HG03045 (cell line): ENCODE data around the gene ZBTB25.

Source experiments
- ATAC-seq: cut with Tn5 transposase; IDR thresholded peaks from one replicate; pipeline ENCODE4 v1.9.1; 2021; ENCODE audit warnings: mild to moderate bottlenecking, moderate library complexity; ENCODE audit not compliant: unreplicated experiment

The ZBTB25 gene

DNA sequence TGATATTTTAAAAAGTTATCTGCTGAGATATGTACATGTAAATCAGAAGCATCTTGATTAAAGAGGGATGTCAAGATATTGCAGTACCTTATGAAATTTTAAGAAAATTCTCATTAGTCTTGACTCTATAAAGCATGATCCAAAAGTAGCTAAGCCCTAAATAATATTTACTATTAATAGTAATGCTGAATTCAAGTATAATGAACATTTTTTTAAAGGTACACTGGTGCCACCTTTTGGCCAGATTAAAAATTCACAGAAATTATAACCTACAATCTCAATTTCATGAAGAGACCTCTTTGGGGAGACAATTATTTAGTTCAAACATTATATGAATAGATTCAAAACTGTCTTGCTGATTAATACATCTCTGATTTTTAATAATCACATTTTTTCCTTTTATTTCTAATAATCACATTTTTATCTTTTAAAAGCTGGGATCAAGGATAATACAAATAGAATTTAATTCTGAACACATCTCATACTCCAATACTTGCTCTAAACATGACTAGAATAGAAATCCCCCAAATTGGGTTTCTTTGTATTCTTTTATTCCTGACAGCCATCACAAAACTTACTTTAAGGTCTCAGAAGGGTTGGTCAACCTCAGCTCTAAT lies 24.9 kb downstream of the ZBTB25 start:
- no peak for ATAC-seq

DNA sequence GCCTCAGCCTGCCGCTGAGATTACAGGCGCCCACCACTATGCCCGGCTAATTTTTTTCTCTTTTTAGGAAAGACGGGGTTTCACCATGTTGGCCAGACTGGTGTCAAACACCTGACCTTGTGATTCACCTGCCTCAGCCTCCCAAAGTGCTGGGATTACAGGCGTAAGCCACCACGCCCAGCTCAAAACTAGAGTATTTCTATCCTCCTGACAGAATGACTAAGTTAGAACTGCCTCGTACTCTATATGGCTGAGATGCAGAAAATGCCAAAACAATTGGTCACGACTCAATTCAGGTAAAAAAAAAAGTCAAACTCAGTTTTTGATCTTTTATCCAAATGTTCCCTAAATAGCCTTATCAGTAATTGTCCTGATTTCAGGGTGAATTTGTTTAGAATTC lies 27.2 kb downstream of the ZBTB25 start:
- no peak for ATAC-seq

DNA sequence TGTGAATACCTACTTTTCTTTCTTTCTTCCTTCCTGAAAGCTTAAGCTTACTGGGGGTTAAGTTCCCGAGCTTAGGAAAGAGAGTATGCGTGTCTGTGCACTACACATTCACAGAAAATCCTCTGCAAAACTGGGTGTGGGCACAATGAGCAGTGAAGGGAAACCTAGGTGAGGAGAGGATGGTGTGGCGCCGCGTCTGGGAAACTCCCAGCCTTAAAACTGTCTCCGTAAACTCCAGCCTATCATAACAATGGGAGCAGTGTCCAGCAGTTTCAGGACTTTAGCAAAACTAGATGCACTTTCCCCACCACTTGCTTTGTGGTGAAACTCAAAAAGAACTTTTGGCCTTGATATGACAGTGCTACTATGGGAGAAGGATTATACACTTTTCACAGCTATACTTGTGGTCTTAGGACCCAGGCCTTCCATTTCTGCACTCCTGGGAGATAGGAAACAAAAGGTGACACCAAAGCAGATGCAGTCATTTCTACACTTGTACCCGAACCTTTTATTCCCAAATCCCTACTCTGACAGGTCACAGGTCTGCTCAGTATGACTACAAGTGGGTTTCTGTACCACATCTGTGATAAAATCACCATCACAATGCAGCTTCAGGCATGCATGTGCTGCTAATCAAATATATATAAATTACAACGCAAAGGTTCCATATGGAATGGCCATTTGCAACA lies 27.9 kb downstream of the ZBTB25 start:
- no peak for ATAC-seq

DNA sequence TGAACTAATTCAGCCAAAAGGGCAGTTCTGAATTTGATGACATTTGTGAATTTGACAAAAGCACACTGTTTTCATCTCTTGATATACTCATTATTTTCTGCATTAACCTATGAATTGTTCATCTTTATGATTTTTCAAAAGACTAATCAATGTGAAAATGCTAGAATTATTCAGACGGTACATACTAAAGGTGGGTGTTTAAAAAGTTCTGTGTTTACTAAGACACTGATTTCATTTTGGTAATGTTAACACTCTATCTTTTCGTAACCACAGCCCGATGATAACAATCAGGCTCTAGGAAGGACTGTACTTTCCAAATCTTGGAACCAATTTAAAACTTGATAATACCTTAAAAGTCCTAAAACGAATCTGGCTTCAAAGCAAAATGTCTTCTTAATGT lies 28.9 kb downstream of the ZBTB25 start:
- ATAC-seq = no peak

DNA sequence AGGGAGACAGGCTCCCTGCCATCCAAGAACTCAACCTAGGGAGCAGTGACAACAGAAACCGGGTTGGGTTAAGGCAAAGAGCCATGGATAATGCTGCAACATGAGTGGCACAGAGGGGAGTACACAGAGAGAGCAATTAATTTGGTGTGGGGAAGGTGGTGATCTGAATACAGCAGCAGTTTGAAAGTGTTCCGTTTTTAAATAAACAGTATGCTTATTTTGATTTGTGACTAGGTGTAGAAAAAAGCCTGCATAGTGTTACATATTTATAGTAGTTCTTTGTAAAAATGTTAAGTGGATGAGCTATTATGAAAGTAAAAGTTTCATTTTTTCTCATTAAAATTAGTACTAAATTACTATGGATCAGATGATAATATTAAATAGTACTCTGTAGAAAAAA lies 29.6 kb downstream of the ZBTB25 start:
- ATAC-seq = no peak

DNA sequence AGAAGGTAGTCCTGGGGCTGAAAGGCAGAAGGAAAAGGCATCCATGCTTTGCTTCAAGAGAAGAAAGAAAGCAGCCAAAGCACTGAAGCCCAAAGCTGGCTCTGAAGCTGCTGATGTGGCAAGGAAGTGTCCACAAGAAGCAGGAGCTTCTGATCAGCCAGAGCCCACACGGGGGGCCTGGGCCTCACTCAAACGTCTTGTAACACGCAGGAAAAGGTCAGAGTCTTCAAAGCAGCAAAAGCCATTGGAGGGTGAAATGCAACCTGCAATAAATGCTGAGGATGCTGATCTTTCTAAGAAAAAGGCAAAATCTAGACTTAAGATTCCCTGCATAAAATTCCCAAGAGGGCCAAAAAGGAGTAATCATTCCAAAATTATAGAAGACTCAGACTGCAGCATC lies 35.2 kb downstream of the ZBTB25 start:
- ATAC-seq = no peak

DNA sequence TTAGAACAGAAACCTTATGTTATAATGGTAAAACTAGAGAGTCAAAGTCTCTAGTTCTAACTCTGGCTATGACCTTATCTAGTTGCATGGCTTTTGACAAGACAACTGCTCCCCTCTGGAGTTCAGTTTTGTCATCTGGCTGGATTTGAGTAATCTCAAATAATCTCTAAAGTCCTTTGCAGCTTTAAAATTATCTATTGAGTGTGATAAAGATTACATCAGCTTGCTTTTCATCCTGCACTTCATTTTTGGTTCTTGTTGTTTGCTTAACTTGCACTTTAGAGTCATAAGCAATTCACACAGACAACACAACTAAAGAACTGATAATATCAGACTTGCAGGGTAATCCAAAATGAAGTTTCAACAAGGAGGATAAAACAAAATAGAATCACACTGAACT lies 36.1 kb downstream of the ZBTB25 start:
- no peak for ATAC-seq

DNA sequence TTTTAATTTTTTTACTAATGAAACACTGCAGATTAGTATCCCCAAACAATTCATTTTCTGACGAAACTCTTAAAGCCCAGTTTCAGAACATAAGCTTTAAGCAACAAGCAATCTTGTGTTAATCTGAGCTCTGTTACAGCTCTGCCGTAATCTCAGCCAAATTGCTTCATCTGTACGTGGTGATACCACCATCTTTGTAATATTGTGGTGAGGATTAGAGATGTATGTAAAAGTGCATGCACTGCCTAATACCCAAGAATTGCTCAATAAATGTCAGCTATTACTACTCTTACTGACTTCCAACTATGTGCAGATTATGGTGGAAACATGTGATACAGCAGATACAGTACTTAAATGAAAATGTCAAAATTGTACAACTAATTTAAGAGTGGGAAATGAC lies 36.5 kb downstream of the ZBTB25 start:
- ATAC-seq = no peak

DNA sequence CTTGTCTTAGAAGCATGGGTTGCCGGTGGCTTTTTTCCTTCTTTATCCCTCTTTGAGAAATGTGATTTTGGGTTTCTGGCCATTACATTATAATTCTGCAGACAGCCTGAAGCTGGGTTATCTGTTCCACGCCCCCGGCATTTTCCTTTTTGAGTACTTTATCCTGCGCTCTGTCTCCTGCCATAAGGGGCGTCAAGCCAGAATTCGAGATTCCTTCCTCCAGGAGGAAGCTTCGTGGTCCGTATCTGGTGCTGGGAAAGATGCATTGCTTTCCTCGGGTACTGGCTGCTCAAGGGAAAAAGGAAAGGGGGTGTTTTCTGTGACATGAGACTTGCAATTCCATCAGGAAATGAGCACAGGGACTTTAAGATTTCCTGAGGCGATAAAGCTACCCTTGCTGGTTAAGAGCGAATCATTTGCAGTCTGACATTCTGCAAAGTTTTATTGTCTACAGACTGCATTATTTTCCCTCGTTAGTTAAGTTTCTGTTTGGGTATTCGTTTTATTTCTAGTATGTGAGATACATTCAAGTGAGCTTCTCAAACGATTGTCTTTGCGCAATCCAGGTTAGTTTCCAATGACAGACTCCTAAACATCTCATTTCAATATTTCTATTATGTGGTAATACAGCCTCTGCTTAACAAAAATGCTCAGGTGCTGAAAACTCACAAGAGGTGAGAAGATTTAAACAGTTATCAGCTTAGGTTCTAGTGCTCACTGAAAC lies 37.6 kb downstream of the ZBTB25 start:
- no peak for ATAC-seq

DNA sequence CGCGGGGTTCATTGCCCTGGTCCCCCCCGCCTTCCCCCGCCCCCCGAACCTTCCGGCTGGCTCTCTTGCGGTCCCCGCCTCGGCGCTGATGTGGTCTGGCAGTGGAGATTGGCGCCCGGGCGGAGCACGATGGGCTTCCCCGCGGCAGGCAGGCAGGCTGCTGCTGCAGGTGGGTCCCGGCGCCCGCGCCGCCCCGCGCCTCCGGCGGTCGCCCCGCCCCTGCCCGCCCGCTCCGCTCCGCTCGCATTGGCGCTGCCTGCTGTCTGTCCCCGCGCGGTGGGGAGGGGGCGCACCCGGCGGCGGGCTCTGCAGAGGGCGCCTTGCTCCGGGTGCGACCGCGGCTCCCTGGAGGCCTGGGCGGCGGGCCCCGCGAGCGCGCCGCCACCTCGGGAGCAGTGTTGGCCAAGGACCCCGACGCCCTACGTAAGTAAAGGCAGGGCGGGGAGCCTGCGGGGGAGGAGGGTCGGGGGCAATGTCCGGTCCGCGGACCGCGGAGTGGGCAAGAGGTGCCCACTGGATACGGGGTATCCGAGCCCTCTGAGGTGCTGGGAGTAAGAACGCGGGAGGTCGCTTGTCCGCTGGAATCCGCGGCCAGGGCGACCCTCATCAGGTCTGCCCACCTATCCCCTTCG lies 38.3 kb downstream of the ZBTB25 start, which contains the start of gene AKAP5:
AKAP5 (plus strand) TSS at position 309 of the 632 bp plus-strand sequence. CDS start 2,896 bp downstream, outside the sequence.
- peak; percentile 65 for ATAC-seq

DNA sequence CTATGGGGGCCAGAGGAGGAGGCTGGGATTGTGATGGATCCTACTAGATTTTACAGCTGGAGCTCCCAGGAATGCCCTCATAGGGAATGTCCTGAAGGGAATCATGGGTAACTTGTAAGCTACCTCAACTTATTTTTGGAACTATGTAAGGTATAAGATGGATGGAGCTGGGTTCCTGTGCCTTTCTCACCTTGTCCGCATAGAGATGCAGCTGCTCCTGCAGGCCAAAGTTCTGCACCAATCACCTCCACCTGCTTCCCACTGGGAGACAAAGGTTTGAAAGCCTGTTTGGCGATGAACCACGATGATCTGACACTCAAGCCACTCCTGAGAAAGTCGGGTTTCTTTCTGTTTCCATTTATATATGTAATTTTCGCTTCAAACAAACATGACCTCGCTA lies 39.0 kb downstream of the ZBTB25 start:
- no peak for ATAC-seq

DNA sequence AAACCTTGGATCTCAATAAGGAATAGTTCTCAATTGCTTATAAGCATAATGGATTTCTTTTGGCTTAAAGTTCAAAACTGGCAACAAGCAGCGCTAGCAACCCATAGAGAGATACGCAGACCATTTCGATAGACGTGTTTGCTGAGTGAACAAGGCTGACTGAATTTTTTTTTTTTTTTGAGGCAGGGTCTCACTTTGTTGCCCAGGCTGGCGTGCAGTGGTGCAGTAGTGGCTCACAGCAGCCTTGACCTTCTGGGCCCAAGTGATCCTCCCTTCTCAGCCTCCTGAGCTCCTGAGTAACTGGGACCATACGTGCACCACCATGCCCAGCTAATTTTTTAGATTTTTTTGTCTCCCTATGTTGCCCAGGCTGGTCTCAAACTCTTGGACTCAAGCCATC lies 39.8 kb downstream of the ZBTB25 start:
- no peak for ATAC-seq

DNA sequence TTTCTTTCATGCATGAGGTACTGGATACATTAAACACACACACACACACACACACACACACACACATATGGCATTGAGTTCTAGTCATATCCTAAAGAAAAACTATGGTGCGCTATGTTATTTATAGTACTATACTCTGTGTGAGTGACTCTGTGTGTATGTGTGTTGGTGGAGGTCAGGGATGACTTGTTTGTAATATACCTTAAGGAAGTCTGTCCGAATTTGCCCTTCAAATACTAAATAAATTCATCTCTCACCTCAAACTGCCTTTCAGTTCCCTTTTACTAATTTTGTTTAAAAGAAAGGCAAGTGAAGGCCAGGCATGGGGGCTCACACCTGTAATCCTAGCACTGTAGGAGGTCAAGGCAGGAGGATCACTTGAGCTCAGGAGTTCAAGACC lies 40.4 kb downstream of the ZBTB25 start:
- ATAC-seq = no peak

DNA sequence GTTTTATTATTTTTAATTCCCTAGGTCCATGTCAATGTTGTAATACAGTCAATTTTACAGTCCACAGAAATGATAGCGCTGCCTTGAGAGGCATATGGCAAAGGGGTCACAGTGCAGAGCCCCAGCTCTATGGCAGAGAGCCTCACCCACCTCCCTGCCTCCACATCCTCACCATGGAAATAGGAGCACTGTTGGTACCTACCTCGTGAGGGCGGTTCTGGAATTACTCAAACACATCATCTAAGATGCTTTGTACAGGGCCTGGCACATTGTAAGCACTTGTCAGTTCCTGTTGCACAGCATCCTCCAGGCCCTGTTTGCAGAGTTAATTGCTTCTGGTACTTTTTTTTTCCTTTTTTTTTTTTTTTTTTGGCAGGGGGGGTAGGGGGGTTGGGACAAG lies 42.4 kb downstream of the ZBTB25 start:
- ATAC-seq = no peak

DNA sequence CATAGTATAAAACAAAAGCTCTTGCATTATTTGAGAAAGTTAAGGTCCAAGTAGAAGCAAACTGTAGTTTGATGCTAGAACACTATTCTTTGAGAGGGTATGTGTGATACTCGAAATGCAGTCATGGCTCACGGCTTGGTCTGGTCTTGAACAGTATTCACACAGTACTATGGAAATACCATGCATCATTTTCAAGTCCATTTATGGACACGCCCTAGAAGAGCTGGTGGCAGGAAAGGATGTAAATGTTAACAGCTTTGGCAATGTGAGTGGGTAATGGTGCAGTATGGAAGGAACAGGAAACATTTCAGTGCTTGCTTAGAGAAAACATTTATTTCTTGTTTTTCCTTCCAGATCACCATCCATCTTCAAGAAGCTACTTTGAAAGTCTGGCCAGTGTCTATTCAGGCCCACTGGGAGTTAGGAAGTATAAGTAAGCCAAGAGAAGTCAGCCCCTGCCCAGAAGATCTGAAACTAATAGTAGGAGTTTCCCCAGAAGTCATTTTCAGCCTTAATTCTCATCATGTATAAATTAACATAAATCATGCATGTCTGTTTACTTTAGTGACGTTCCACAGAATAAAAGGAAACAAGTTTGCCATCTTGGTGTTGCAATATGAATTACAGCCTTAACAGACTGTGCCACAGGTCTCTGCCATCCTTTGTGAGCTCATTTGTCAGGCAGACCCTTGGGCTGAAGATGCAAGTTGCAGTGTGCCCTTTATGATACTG lies 44.1 kb downstream of the ZBTB25 start:
- ATAC-seq = no peak

DNA sequence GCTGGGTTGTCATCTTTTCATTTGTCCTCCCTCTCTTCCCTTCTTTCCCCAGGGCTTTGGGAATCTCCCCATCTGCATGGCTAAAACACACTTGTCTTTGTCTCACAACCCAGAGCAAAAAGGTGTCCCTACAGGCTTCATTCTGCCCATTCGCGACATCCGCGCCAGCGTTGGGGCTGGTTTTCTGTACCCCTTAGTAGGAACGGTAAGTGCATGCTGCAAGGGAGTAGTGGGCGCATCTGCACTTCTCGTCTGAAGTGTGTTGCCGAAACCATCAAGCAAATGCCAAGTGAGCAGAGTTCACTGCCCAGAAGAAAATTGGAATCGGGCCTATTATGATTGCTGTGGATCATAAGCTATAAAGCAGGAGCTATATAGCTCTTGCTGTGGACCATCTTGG lies 49.0 kb downstream of the ZBTB25 start:
- no peak for ATAC-seq

DNA sequence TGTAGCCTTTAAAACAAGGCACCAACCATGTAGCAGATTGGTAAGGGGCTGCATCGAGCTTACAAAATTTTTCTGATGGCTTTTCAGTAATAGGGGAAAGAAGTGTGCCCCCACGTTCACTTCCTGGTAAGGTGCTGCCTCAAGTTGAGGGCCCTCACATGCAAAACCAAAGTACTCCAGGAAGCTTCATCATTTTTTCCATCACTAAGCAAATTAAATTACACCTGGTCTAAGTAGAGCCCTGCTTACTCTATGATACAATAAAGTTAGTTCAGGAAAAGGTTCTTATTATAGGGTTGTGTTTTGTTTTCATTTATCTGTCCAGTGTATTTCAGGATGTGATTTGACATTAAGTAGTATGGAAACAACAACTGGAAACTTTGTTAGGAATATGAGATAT lies 53.4 kb downstream of the ZBTB25 start:
- ATAC-seq = no peak

DNA sequence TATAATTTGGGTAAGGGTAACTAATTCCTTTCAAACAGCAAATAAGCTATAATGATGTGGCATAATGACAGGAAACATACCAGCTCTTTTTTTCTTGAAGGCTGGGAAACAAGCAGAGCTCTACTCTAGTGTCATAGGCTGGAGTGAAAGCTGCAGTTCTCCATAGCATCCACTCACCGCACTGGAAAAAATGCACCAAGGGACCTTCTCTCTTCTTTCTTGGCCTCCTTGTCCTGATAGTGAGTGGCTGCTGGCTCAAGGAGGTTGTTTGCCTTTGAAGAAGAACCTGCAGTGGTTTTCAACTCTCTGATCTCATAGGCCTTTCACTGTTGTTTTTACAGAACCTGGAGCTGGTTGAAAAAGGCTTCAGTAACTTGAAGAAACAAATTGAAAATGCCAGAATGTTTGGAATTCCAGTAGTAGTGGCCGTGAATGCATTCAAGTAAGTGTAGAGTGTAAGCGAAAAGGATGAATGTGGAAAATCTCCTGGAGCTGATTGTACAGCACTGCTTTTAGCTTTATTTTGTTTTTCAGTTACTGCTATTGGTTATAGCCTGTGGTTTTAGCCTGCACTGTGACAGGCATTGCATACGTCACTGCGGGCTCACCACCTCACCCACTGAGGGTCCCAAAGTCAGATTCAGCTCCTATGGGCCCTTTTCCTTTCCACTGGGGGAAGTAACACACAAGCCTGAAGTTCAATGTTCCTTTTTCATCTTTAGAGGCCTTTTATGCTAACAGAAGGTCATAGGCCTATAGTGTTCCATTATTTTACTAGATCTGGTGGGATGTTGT lies 55.6 kb downstream of the ZBTB25 start:
- no peak for ATAC-seq

DNA sequence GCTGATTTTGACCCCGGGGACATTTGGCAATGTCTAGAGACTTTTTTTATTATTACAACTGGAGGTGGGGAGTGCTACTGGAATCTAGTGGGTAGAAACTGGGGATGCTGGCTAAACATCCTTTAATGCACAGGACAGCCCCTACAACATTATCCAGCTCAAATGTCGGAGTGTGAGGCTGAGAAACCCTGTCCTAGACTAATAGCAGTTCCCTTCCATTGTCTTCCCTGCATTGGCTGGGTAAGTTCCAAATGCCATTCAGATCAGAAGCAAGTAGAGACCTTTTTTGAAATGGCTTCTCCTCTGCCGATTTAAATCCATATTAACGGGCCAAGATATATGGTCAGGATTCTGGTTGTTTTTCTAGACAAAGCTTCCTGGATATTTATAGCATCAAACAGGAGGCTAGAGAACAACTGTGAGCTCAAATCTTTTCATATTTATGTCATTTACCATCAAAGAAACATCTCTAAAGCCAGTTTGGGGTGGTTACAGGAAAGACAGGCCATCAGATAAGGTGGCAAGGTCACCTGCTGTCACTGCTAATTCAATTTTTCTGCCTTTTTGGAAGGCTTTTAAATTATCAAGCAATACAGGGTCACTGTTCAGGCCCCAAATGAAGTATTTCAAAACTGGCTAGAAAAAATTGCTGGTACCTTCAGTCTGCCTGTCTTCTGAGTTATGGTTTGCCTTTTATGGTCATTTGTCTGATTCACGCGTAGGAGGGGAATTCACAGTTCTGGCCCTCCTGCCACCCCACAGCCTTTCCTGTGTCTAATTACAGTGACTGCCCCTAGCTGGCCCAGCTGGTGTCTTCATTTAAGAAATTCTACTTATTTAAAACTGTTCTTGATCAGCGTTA lies 58.4 kb downstream of the ZBTB25 start:
- peak; percentile 98 for ATAC-seq
